H1 (cell line): Measurements from ENCODE around the gene SLC2A4RG.
"Not testable (repeated sequence)": the region's sequence is repeated elsewhere in the genome, so short reads cannot be mapped to it uniquely, and the experiment has no call there.

ENCODE experiments used
- CTCF ChIP-seq, 3 experiments: IDR thresholded peaks; 1 replicate in 2 of 3; 2 replicates in 1 of 3; pipeline versions ENCODE4 v1.5.1 to v1.6.1; 2011; ENCODE audit warnings: low read length in 3 of 3, mild to moderate bottlenecking in 3 of 3, inconsistent platforms in 2 of 3, low read depth in 1 of 3, moderate library complexity in 1 of 3; ENCODE audit not compliant: insufficient read depth in 1 of 3; ENCODE audit errors: control extremely low read depth in 1 of 3
- EGR1 ChIP-seq: IDR thresholded peaks from 2 replicates; pipeline ENCODE4 v1.6.1; 2011; ENCODE audit warnings: low read depth, low read length, borderline replicate concordance
- EP300 ChIP-seq, 2 experiments: IDR thresholded peaks; 1 replicate in 1 of 2; 2 replicates in 1 of 2; pipeline ENCODE4 v1.6.1; 2011 to 2012; ENCODE audit warnings: low read depth in 2 of 2, low read length in 2 of 2, mild to moderate bottlenecking in 2 of 2, borderline replicate concordance in 1 of 2, inconsistent platforms in 1 of 2, moderate library complexity in 1 of 2
- EZH2 ChIP-seq: fragments of 200-600 bp; sonication (generic); IDR thresholded peaks from 2 replicates; pipeline ENCODE4 v1.7.1; 2012; ENCODE audit warnings: low read depth, mild to moderate bottlenecking, moderate library complexity, low read length, inconsistent platforms; ENCODE audit not compliant: severe bottlenecking
- HDAC2 ChIP-seq, 2 experiments: fragments of 300-600 bp in 1 of 2; sonication (generic) in 1 of 2; IDR thresholded peaks; 2 replicates each; pipeline ENCODE4 v1.6.1; 2011 to 2012; ENCODE audit warnings: low read depth in 2 of 2, low read length in 2 of 2, mild to moderate bottlenecking in 2 of 2, moderate library complexity in 2 of 2, borderline replicate concordance in 1 of 2, inconsistent platforms in 1 of 2
- HDAC6 ChIP-seq: IDR thresholded peaks from one replicate; pipeline ENCODE4 v1.7.1; 2012; ENCODE audit warnings: low read depth, mild to moderate bottlenecking, inconsistent platforms, low read length, moderate library complexity
- JUND ChIP-seq: IDR thresholded peaks from 2 replicates; pipeline ENCODE4 v1.6.1; 2011; ENCODE audit warnings: mild to moderate bottlenecking, improper control_type of control experiment, low read length
- POLR2AphosphoS5 ChIP-seq: IDR thresholded peaks from 2 replicates; pipeline ENCODE4 v1.6.1; 2011; ENCODE audit warnings: low read depth, low read length
- RAD21 ChIP-seq, 2 experiments: IDR thresholded peaks in 1 of 2; conservative IDR thresholded peaks in 1 of 2; 2 replicates each; pipeline ENCODE4 v1.6.1; 2011; ENCODE audit warnings: low read depth in 2 of 2, low read length in 2 of 2, improper control_type of control experiment in 1 of 2, inconsistent platforms in 1 of 2, mild to moderate bottlenecking in 1 of 2, moderate library complexity in 1 of 2
- SP2 ChIP-seq: IDR thresholded peaks from 2 replicates; pipeline ENCODE4 v1.6.1; 2012; ENCODE audit warnings: mild to moderate bottlenecking, low read length, inconsistent platforms
- TAF1 ChIP-seq: IDR thresholded peaks from 2 replicates; pipeline ENCODE4 v1.6.1; 2011; ENCODE audit warnings: mild to moderate bottlenecking, low read depth, low read length
- TCF12 ChIP-seq: IDR thresholded peaks from 2 replicates; pipeline ENCODE4 v1.6.1; 2011; ENCODE audit warnings: low read depth, mild to moderate bottlenecking, low read length
- TEAD4 ChIP-seq: IDR thresholded peaks from 2 replicates; pipeline ENCODE4 v1.6.1; 2012; ENCODE audit warnings: low read depth, low read length, inconsistent platforms, mixed read lengths

- not testable (repeated sequence) for TF ChIP-seq POLR2AphosphoS5; CTCF (IDR thresholded peaks at IDR 0.05; ENCODE audit: control extremely low read depth in 1 of 3, insufficient read depth in 1 of 3, low read depth in 1 of 3, low read length in 3 of 3); SP2; RAD21 (IDR thresholded peaks at IDR 0.05 in 1 of 2, conservative IDR thresholded peaks at IDR 0.05 in 1 of 2; ENCODE audit: low read depth in 2 of 2, low read length in 2 of 2); EP300 (IDR thresholded peaks at IDR 0.05; ENCODE audit: borderline replicate concordance in 1 of 2, low read depth in 2 of 2, low read length in 2 of 2); TEAD4; EZH2; TCF12; EGR1; JUND; TAF1; HDAC6; HDAC2 (IDR thresholded peaks at IDR 0.05; ENCODE audit: borderline replicate concordance in 1 of 2, low read depth in 2 of 2, low read length in 2 of 2)
These were observed 9.3 kb upstream of the SLC2A4RG start for GRCh38 chr20:63730189-63730733.
